HAP-1 (cell line): ENCODE measurements around the gene APOD.

Experiments
- DNase-seq, 2 experiments: peaks; one replicate each; pipeline ENCODE4 v3.0.0-alpha.2; 2016 to 2020; ENCODE audit warnings: low spot score in 2 of 2
- H3K27me3 ChIP-seq: fragments of 250-450 bp; sonication (Bioruptor Pico); 2 replicates; pipeline ENCODE4 v1.5.1; 2020; ENCODE audit warnings: low read depth, mild to moderate bottlenecking, moderate library complexity
- H3K36me3 ChIP-seq: fragments of 250-450 bp; sonication (Bioruptor Pico); replicated peaks from 2 replicates; pipeline ENCODE4 v1.5.1; 2020; ENCODE audit warnings: mild to moderate bottlenecking
- H3K4me1 ChIP-seq: fragments of 250-450 bp; sonication (Bioruptor Pico); 2 replicates; pipeline ENCODE4 v1.5.1; 2020; ENCODE audit warnings: mild to moderate bottlenecking
- H3K4me3 ChIP-seq: fragments of 250-450 bp; sonication (Bioruptor Pico); 2 replicates; pipeline ENCODE4 v1.5.1; 2020; ENCODE audit warnings: mild to moderate bottlenecking, moderate library complexity
- H3K9me3 ChIP-seq: fragments of 250-450 bp; sonication (Bioruptor Pico); 2 replicates; pipeline ENCODE4 v1.5.1; 2020; ENCODE audit warnings: mild to moderate bottlenecking, moderate library complexity
- in situ Hi-C: fragments of 300-500 bp; cut with MboI; formaldehyde crosslinking; loops from 3 replicates; pipeline ENCODE4 v1.14.3; 2020; ENCODE audit warnings: low sequenced_read_pairs, inconsistent platforms, mixed read lengths

Gene APOD

GRCh38 chr3:195584543-195584870 lies 767 bp upstream of the APOD start:
- peak in 1 of 2 experiments; percentile 9 for DNase-seq
- no peaks in the 10 kb centered on the region for H3K27me3 ChIP-seq
- no peaks in the 10 kb centered on the region for H3K9me3 ChIP-seq
- no peak overlapping the region for H3K4me3 ChIP-seq
- H3K4me1 ChIP-seq, result no peaks in the 10 kb centered on the region
- in situ Hi-C loops, result no loop called here
- no peaks in the 10 kb centered on the region for H3K36me3 ChIP-seq

- no peaks in the 10 kb centered on the region for H3K36me3 ChIP-seq
- no peaks in the 10 kb centered on the region for H3K9me3 ChIP-seq
- DNase-seq, result no peak
- H3K27me3 ChIP-seq, result no peaks in the 10 kb centered on the region
- in situ Hi-C loops, result no loop called here
- no peak overlapping the region for H3K4me3 ChIP-seq
- no peaks in the 10 kb centered on the region for H3K4me1 ChIP-seq
Observed at GRCh38 chr3:195582947-195583346, 793 bp downstream of the APOD start.

- no peaks in the 10 kb centered on the region for H3K36me3 ChIP-seq
- no peak overlapping the region for H3K4me3 ChIP-seq
- no peak for DNase-seq
- in situ Hi-C loops, result no loop called here
- no peaks in the 10 kb centered on the region for H3K27me3 ChIP-seq
- no peaks in the 10 kb centered on the region for H3K9me3 ChIP-seq
- H3K4me1 ChIP-seq, result no peaks in the 10 kb centered on the region
Observed at GRCh38 chr3:195580744-195581443, 2.8 kb downstream of the APOD start.

GRCh38 chr3:195579281-195579680 lies 4.5 kb downstream of the APOD start:
- H3K27me3 ChIP-seq, result no peaks in the 10 kb centered on the region
- H3K4me3 ChIP-seq, result no peak overlapping the region
- H3K4me1 ChIP-seq, result no peaks in the 10 kb centered on the region
- in situ Hi-C loops, result no loop called here
- no peaks in the 10 kb centered on the region for H3K9me3 ChIP-seq
- H3K36me3 ChIP-seq, result no peaks in the 10 kb centered on the region
- DNase-seq, result no peak

- H3K4me3 ChIP-seq, result no peak overlapping the region
- H3K36me3 ChIP-seq, result no peaks in the 10 kb centered on the region
- no peaks in the 10 kb centered on the region for H3K9me3 ChIP-seq
- no peaks in the 10 kb centered on the region for H3K27me3 ChIP-seq
- no peaks in the 10 kb centered on the region for H3K4me1 ChIP-seq
- no peak for DNase-seq
- in situ Hi-C loops, result no loop called here
Observed at GRCh38 chr3:195578565-195578964, 5.2 kb downstream of the APOD start.

- no peaks in the 10 kb centered on the region for H3K4me1 ChIP-seq
- no peaks in the 10 kb centered on the region for H3K9me3 ChIP-seq
- H3K36me3 ChIP-seq, result no peaks in the 10 kb centered on the region
- H3K27me3 ChIP-seq, result no peaks in the 10 kb centered on the region
- in situ Hi-C loops, result no loop called here
- no peak overlapping the region for H3K4me3 ChIP-seq
- DNase-seq, result no peak
Observed at GRCh38 chr3:195577645-195578177, 6.0 kb downstream of the APOD start.

- in situ Hi-C loops, result no loop called here
- no peak for DNase-seq
- Histone ChIP-seq H3K4me1 (no peaks in the 10 kb centered on the region), H3K27me3 (no peaks in the 10 kb centered on the region), H3K36me3 (no peaks in the 10 kb centered on the region), H3K9me3 (no peaks in the 10 kb centered on the region), H3K4me3 (no peak overlapping the region)
Observed at GRCh38 chr3:195574497-195575304, 9.0 kb downstream of the APOD start.

GRCh38 chr3:195573611-195574496 lies 9.9 kb downstream of the APOD start:
- H3K4me1 ChIP-seq, result no peaks in the 10 kb centered on the region
- DNase-seq, result no peak
- in situ Hi-C loops, result no loop called here
- no peaks in the 10 kb centered on the region for H3K9me3 ChIP-seq
- no peak overlapping the region for H3K4me3 ChIP-seq
- H3K36me3 ChIP-seq, result no peaks in the 10 kb centered on the region
- no peaks in the 10 kb centered on the region for H3K27me3 ChIP-seq

GRCh38 chr3:195571361-195571760 lies 12.4 kb downstream of the APOD start:
- no peaks in the 10 kb centered on the region; the same call in 1 of the 2 replicates for H3K4me1 ChIP-seq
- no peak overlapping the region for H3K4me3 ChIP-seq
- H3K9me3 ChIP-seq, result no peaks in the 10 kb centered on the region
- no peaks in the 10 kb centered on the region for H3K36me3 ChIP-seq
- no peaks in the 10 kb centered on the region for H3K27me3 ChIP-seq
- no peak for DNase-seq
- in situ Hi-C loops, result no loop called here

- H3K4me3 ChIP-seq, result no peak overlapping the region
- in situ Hi-C loops, result no loop called here
- no peaks in the 10 kb centered on the region for H3K9me3 ChIP-seq
- no peaks in the 10 kb centered on the region for H3K27me3 ChIP-seq
- DNase-seq, result no peak
- H3K4me1 ChIP-seq, result no peaks in the 10 kb centered on the region; the same call in 1 of the 2 replicates
- H3K36me3 ChIP-seq, result no peaks in the 10 kb centered on the region
Observed at GRCh38 chr3:195570912-195571311, 12.8 kb downstream of the APOD start.

- no peaks in the 10 kb centered on the region for H3K36me3 ChIP-seq
- H3K9me3 ChIP-seq, result no peaks in the 10 kb centered on the region
- in situ Hi-C loops, result no loop called here
- H3K4me3 ChIP-seq, result no peak overlapping the region
- no peaks in the 10 kb centered on the region; the same call in 1 of the 2 replicates for H3K4me1 ChIP-seq
- no peak for DNase-seq
- H3K27me3 ChIP-seq, result no peaks in the 10 kb centered on the region
Observed at GRCh38 chr3:195570344-195570743, 13.4 kb downstream of the APOD start.

- no peak overlapping the region for H3K4me3 ChIP-seq
- H3K27me3 ChIP-seq, result no peaks in the 10 kb centered on the region
- no peaks in the 10 kb centered on the region for H3K9me3 ChIP-seq
- H3K4me1 ChIP-seq, result no peaks in the 10 kb centered on the region; the same call in 1 of the 2 replicates
- in situ Hi-C loops, result no loop called here
- no peaks in the 10 kb centered on the region for H3K36me3 ChIP-seq
- DNase-seq, result no peak
Observed at GRCh38 chr3:195568630-195569029, 15.1 kb downstream of the APOD start.

GRCh38 chr3:195566797-195567196 lies 16.9 kb downstream of the APOD start:
- Histone ChIP-seq H3K4me3 (no peak overlapping the region), H3K27me3 (no peaks in the 10 kb centered on the region), H3K36me3 (no peaks in the 10 kb centered on the region), H3K4me1 (no peaks in the 10 kb centered on the region; the same call in 1 of the 2 replicates), H3K9me3 (no peaks in the 10 kb centered on the region)
- peak; percentile 23 to 73 for DNase-seq
- in situ Hi-C loops, result no loop called here
